ENCODE measurements around the gene GSTM4.
A peak's percentile ranks its signal among the peaks of the same experiment; 100 is the strongest.

GSTM4 gene

DNA sequence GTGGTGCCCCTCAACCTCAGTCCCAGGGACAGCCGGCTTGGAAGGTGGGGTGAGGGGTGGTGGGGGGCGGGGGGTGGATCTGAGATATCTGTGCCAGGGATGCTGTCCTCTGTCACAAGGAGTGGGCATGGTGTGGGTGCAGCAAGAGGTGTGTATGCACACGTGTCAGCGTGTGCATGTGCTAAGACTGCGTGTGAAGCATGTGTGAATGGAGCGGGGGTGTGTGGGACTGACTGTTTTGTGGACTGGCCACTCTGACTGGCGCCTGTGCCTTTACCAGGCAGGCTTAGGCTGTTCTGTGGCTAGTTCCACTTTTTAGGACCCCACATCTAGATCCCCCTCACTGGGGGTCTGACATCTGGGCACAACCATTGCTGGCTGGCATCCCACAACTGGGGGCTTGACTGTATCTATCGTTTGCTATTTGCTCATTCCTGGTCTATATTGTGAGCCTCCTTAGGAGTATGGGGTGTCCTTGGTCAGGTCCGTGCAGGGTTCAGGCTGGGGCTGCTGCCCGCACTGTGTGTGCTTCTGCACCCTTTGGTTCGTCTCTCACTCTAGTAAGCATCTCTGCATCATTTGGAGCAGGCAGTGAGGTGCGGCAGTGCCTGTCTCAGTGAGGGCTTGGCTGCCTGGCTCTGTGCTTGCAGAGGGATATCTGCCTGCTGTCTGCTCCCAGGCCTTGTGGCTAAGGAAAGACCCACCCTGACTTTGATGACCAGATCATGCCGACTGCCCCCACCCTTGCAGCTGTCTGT, 34.3 kb upstream of the GSTM4 start:
- WGBS (ENCODE audit: insufficient coverage), result 26% methylated on average over 7 of the region's 13 CpGs

DNA sequence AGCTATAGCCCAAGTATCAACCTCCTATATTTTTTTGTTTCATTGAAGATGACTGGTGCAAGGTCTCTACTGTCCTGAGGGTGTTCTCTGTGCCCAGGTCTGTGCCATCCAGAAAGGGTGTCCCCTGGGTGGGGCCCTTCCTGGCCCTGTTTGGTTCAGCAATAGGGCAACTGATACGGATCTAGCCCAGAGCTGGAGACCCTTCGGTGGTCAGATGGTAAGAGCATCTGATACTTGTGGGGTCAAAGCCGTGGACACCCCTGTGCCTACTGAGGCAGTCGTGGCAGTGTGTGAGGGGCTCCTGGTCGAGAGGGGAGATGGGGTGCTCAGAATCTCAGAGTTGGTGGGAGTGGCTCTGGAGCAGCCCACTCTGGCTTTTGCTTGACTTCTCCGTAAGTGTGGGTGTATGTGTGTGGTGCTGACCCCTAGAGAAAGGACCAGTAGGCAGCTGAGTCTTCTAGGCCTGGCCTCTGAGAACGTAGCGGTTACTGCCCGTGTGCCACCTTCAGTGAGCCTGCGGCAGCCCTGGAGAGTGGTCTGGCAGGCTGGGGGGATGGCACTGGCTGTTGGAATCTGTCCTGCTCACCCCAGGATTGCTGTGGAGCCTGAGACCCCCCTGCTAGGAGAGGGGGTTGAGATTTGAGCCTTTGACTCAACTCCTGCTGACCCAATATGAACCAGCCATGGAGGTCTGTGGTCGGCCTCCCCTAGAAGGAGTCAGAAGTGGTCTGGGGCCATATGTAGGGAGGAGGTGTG, 33.6 kb upstream of the GSTM4 start:
- H3K4me1 ChIP-seq (ENCODE audit: control extremely low read depth in 1 of 4, control insufficient read depth in 4 of 4, insufficient read depth in 4 of 4, low read length in 3 of 4), result peaks cover 33 to 70% (median 63%) of the 10 kb centered on the region in 4 experiments

More for the DNA sequence above, 34.3 kb upstream of the GSTM4 start:
- Histone ChIP-seq H3K27me3 (replicated peaks in 2 of 5; ENCODE audit: control insufficient read depth in 4 of 5, insufficient read depth in 5 of 5, low read length in 4 of 5) (no peaks in the 10 kb centered on the region), H3K27ac (ENCODE audit: insufficient read depth in 1 of 2, low read depth in 1 of 2, low read length in 2 of 2, poor library complexity in 1 of 2, severe bottlenecking in 2 of 2) (peak overlapping the region; percentile 66 to 99), H3K4me1 (ENCODE audit: control extremely low read depth in 1 of 4, control insufficient read depth in 4 of 4, insufficient read depth in 4 of 4, low read length in 3 of 4) (peaks cover 41 to 78% (median 69%) of the 10 kb centered on the region in 4 experiments), H3K36me3 (ENCODE audit: control insufficient read depth in 4 of 4, insufficient read depth in 4 of 4, low read length in 3 of 4) (peaks cover 6 to 16% (median 11%) of the 10 kb centered on the region in 4 experiments), H3K9me3 (ENCODE audit: control extremely low read depth in 1 of 5, control insufficient read depth in 4 of 5, insufficient read depth in 2 of 5, low read depth in 1 of 5, low read length in 4 of 5) (no peaks in the 10 kb centered on the region), H3K4me3 (ENCODE audit: control insufficient read depth in 1 of 7, extremely low read depth in 1 of 7, insufficient read depth in 4 of 7, low read depth in 2 of 7, low read length in 6 of 7) (peak overlapping the region; percentile 21 to 97 (median 87))
- ChIA-PET CTCF (interaction anchor here (1.1 to 25.8 kb wide), 5 partner anchors 9 to 82 kb away, joined by 3 to 430 read pairs (median 19); partner anchors contain the start of genes GNAI3 and GPR61), POLR2A (no interaction called here)
- DNase-seq, result no peak

DNA sequence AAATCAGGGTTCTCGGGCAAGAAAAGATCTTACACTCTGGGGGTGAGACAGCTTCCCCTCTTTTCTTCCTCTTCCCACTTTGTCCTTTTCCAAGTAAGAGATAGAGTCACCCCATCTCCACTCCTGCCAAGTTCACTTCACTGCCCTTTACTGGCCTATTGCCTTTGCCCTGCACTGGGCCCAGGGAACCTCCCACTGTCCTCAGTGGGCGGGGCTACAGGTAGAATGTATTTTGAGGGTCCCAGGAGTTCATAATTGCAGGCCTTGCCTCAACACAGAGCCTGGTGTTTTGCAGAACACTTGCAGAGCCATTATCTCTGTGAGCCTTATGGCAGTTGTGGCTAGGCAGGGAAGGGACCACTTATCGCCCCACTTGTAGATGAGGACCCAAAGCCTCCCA, 33.0 kb upstream of the GSTM4 start:
- Histone ChIP-seq H3K27ac (ENCODE audit: insufficient read depth in 1 of 2, low read depth in 1 of 2, low read length in 2 of 2, poor library complexity in 1 of 2, severe bottlenecking in 2 of 2) (peak overlapping the region; percentile 66 to 99), H3K36me3 (ENCODE audit: control insufficient read depth in 4 of 4, insufficient read depth in 4 of 4, low read length in 3 of 4) (peaks cover 9 to 30% (median 23%) of the 10 kb centered on the region in 4 experiments), H3K4me3 (ENCODE audit: control insufficient read depth in 1 of 7, extremely low read depth in 1 of 7, insufficient read depth in 4 of 7, low read depth in 2 of 7, low read length in 6 of 7) (peak overlapping the region in 6 of 7 experiments; percentile 17 to 97 (median 79)), H3K27me3 (replicated peaks in 2 of 5; ENCODE audit: control insufficient read depth in 4 of 5, insufficient read depth in 5 of 5, low read length in 4 of 5) (no peaks in the 10 kb centered on the region), H3K4me1 (ENCODE audit: control extremely low read depth in 1 of 4, control insufficient read depth in 4 of 4, insufficient read depth in 4 of 4, low read length in 3 of 4) (peaks cover 28 to 65% (median 61%) of the 10 kb centered on the region in 4 experiments), H3K9me3 (ENCODE audit: control extremely low read depth in 1 of 5, control insufficient read depth in 4 of 5, insufficient read depth in 2 of 5, low read depth in 1 of 5, low read length in 4 of 5) (no peaks in the 10 kb centered on the region)
- WGBS (ENCODE audit: insufficient coverage), result 61% methylated on average over 2 of the region's 3 CpGs
- DNase-seq, result peak in 1 of 3 donors; percentile 59
- ChIA-PET POLR2A (no interaction called here), CTCF (interaction anchor here (0.9 to 25.8 kb wide), 8 partner anchors 10 to 132 kb away, joined by 3 to 430 read pairs (median 22); partner anchors contain the start of genes GNAI3 and GPR61)

More for the DNA sequence above, 33.6 kb upstream of the GSTM4 start:
- Histone ChIP-seq H3K27ac (ENCODE audit: insufficient read depth in 1 of 2, low read depth in 1 of 2, low read length in 2 of 2, poor library complexity in 1 of 2, severe bottlenecking in 2 of 2) (peak overlapping the region; percentile 66 to 99), H3K9me3 (ENCODE audit: control extremely low read depth in 1 of 5, control insufficient read depth in 4 of 5, insufficient read depth in 2 of 5, low read depth in 1 of 5, low read length in 4 of 5) (no peaks in the 10 kb centered on the region), H3K27me3 (replicated peaks in 2 of 5; ENCODE audit: control insufficient read depth in 4 of 5, insufficient read depth in 5 of 5, low read length in 4 of 5) (no peaks in the 10 kb centered on the region), H3K4me3 (ENCODE audit: control insufficient read depth in 1 of 7, extremely low read depth in 1 of 7, insufficient read depth in 4 of 7, low read depth in 2 of 7, low read length in 6 of 7) (peak overlapping the region in 6 of 7 experiments; percentile 74 to 97 (median 90)), H3K36me3 (ENCODE audit: control insufficient read depth in 4 of 4, insufficient read depth in 4 of 4, low read length in 3 of 4) (peaks cover 7 to 24% (median 18%) of the 10 kb centered on the region in 4 experiments)
- ChIA-PET CTCF (interaction anchor here (1.1 to 25.8 kb wide), 8 partner anchors 9 to 83 kb away, joined by 3 to 430 read pairs (median 22); partner anchors contain the start of genes GNAI3 and GPR61), POLR2A (no interaction called here)
- DNase-seq, result no peak
- WGBS (ENCODE audit: insufficient coverage), result 92% methylated on average over 8 of the region's 11 CpGs

DNA sequence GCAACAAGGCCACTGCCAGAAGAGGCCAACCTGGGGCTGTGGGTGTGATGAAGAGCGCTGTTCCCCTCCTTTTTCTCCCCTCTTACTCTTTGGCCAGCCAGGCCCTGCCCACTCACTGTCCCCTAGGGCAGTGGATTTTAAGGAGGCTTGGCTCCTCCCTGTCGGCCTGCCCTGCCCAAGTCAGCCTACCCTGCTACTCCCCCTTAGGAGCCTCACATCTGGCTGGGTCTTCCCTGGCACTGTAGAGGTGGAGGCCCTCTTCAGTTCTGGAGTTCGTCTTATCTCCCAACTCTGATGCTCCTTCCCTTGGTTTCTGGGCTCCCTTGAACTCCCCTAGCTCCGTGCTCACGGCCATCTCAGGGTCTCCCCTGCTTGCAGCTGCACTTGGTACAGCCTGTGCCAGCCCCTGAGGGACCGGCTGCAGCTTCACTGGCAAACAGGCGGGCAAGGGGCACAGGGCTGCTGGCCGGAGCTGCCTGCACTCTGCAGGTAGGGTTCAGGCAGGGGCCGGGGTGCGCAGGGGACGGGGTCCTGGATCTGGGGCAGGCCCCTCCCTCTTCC, 32.2 kb upstream of the GSTM4 start:
- DNase-seq, result peak in 2 of 3 donors; percentile 50 to 64

DNA sequence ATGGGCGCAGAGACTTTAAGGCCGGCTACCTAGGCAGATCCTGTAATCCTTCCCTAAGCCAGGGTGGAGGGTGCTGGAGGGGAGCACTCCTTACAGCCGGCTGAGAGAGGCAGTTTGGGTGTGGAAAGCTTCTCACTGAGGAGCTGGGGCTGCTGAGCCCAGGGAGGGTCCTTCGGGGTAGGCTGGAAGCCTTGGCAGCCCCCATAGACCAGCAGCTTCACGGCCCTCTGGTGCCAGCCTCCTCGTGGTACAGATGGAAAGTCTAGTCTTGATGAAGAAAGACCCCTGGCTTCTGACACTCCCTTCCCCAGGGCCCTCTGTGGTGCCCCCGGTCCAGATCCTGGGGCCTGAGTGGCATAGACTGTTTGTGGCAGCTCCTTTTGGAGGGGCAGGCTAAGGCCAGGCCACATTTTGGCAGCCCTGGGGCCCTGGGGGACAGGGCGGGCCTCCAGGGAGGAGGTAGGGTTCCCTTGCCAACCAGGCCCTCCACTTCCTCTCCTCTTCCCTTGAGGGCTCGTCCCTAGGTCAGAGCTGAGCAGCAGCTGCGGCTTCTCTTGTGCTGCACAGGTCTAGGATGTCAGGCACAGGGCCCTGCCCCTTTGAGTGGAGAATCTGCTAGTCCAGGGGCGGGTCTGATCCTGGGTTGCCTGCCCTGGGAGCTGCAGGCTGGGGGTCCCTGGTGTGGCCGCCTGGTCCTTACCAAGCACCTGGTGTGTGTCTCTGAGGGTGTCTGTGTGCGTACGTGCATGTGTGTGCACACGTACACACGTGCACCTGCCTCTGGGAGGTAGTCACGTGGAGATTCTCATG, 31.5 kb upstream of the GSTM4 start:
- Histone ChIP-seq H3K27me3 (replicated peaks in 2 of 5; ENCODE audit: control insufficient read depth in 4 of 5, insufficient read depth in 5 of 5, low read length in 4 of 5) (no peaks in the 10 kb centered on the region), H3K36me3 (ENCODE audit: control insufficient read depth in 4 of 4, insufficient read depth in 4 of 4, low read length in 3 of 4) (peaks cover 19 to 45% (median 36%) of the 10 kb centered on the region in 4 experiments), H3K27ac (ENCODE audit: insufficient read depth in 1 of 2, low read depth in 1 of 2, low read length in 2 of 2, poor library complexity in 1 of 2, severe bottlenecking in 2 of 2) (peak overlapping the region; percentile 66 to 99), H3K4me1 (ENCODE audit: control extremely low read depth in 1 of 4, control insufficient read depth in 4 of 4, insufficient read depth in 4 of 4, low read length in 3 of 4) (peaks cover 15 to 54% (median 50%) of the 10 kb centered on the region in 4 experiments), H3K9me3 (ENCODE audit: control extremely low read depth in 1 of 5, control insufficient read depth in 4 of 5, insufficient read depth in 2 of 5, low read depth in 1 of 5, low read length in 4 of 5) (no peaks in the 10 kb centered on the region), H3K4me3 (ENCODE audit: control insufficient read depth in 1 of 7, extremely low read depth in 1 of 7, insufficient read depth in 4 of 7, low read depth in 2 of 7, low read length in 6 of 7) (peak overlapping the region; percentile 15 to 97 (median 63))
- ChIA-PET CTCF (interaction anchor here (0.7 to 25.8 kb wide), 13 partner anchors 9 to 120 kb away, joined by 3 to 430 read pairs (median 11); partner anchors contain the start of genes GNAI3 and GPR61), POLR2A (interaction anchor here (0.7 to 1.8 kb wide), 2 partner anchors 76 to 506 kb away, joined by 3 to 10 read pairs; partner anchors contain the start of gene GNAI3)
- peak in 2 of 3 donors; percentile 63 to 69 for DNase-seq
- 38% methylated on average over 2 of the region's 17 CpGs for WGBS (ENCODE audit: insufficient coverage)

More for the DNA sequence above, 32.2 kb upstream of the GSTM4 start:
- Histone ChIP-seq H3K9me3 (ENCODE audit: control extremely low read depth in 1 of 5, control insufficient read depth in 4 of 5, insufficient read depth in 2 of 5, low read depth in 1 of 5, low read length in 4 of 5) (no peaks in the 10 kb centered on the region), H3K27ac (ENCODE audit: insufficient read depth in 1 of 2, low read depth in 1 of 2, low read length in 2 of 2, poor library complexity in 1 of 2, severe bottlenecking in 2 of 2) (peak overlapping the region; percentile 66 to 99), H3K27me3 (replicated peaks in 2 of 5; ENCODE audit: control insufficient read depth in 4 of 5, insufficient read depth in 5 of 5, low read length in 4 of 5) (no peaks in the 10 kb centered on the region), H3K36me3 (ENCODE audit: control insufficient read depth in 4 of 4, insufficient read depth in 4 of 4, low read length in 3 of 4) (peaks cover 16 to 38% (median 29%) of the 10 kb centered on the region in 4 experiments), H3K4me1 (ENCODE audit: control extremely low read depth in 1 of 4, control insufficient read depth in 4 of 4, insufficient read depth in 4 of 4, low read length in 3 of 4) (peaks cover 22 to 62% (median 57%) of the 10 kb centered on the region in 4 experiments), H3K4me3 (ENCODE audit: control insufficient read depth in 1 of 7, extremely low read depth in 1 of 7, insufficient read depth in 4 of 7, low read depth in 2 of 7, low read length in 6 of 7) (peak overlapping the region; percentile 15 to 97 (median 63))
- CTCF ChIA-PET, result interaction anchor here (0.7 to 25.8 kb wide), 13 partner anchors 9 to 133 kb away, joined by 3 to 430 read pairs (median 11); partner anchors contain the start of genes GNAI3 and GPR61
- 29% methylated on average over 10 of the region's 11 CpGs for WGBS (ENCODE audit: insufficient coverage)
- POLR2A ChIA-PET, result interaction anchor here (0.7 to 1.8 kb wide), 2 partner anchors 75 to 507 kb away, joined by 3 to 10 read pairs; partner anchors contain the start of gene GNAI3

DNA sequence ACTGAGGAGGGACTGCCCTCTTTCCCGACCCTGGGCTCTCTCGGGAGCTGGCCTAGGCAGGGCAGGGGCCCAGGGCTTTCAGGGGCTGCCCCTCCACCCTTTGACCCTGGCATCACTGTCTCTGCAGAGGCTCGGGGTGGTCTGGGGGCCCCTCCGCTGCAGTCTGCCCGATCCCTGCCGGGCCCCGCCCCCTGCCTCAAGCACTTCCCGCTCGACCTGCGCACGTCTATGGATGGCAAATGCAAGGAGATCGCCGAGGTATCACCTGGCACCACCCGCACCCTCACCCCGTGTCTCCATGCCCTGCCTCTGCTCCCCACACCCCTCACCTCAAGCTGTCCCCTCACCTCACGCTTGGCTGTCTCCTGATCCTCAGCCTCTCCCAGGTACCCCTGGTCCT, 30.7 kb upstream of the GSTM4 start:
- Histone ChIP-seq H3K9me3 (ENCODE audit: control extremely low read depth in 1 of 5, control insufficient read depth in 4 of 5, insufficient read depth in 2 of 5, low read depth in 1 of 5, low read length in 4 of 5) (no peaks in the 10 kb centered on the region), H3K27ac (ENCODE audit: insufficient read depth in 1 of 2, low read depth in 1 of 2, low read length in 2 of 2, poor library complexity in 1 of 2, severe bottlenecking in 2 of 2) (peak overlapping the region in 1 of 2 experiments; percentile 99), H3K36me3 (ENCODE audit: control insufficient read depth in 4 of 4, insufficient read depth in 4 of 4, low read length in 3 of 4) (peaks cover 21 to 52% (median 43%) of the 10 kb centered on the region in 4 experiments), H3K4me3 (ENCODE audit: control insufficient read depth in 1 of 7, extremely low read depth in 1 of 7, insufficient read depth in 4 of 7, low read depth in 2 of 7, low read length in 6 of 7) (peak overlapping the region in 1 of 7 experiments; percentile 97), H3K4me1 (ENCODE audit: control extremely low read depth in 1 of 4, control insufficient read depth in 4 of 4, insufficient read depth in 4 of 4, low read length in 3 of 4) (peaks cover 14 to 50% (median 46%) of the 10 kb centered on the region in 4 experiments), H3K27me3 (replicated peaks in 2 of 5; ENCODE audit: control insufficient read depth in 4 of 5, insufficient read depth in 5 of 5, low read length in 4 of 5) (no peaks in the 10 kb centered on the region)
- 94% methylated on average over 16 of the region's 16 CpGs for WGBS (ENCODE audit: insufficient coverage)
- ChIA-PET POLR2A (interaction anchor here (1.8 kb wide), 1 partner anchor 76 kb away, joined by 10 read pairs; the partner anchor contains the start of gene GNAI3), CTCF (interaction anchor here (0.9 to 25.8 kb wide), 12 partner anchors 8 to 102 kb away, joined by 3 to 430 read pairs (median 15); partner anchors contain the start of genes GNAI3 and GPR61)
- no peak for DNase-seq

All from common myeloid progenitor, CD34-positive (primary cell).